ENCODE data around the gene ESPN.

- TF ChIP-seq POLR2AphosphoS5 (IDR thresholded peaks at IDR 0.05; ENCODE audit: low read depth, low read length) (no peak; the same call in none of the 2 replicates), TAF1 (IDR thresholded peaks at IDR 0.05; ENCODE audit: borderline replicate concordance, low read depth, low read length) (peak; percentile 77)
These were observed 31.7 kb upstream of the ESPN start for GRCh38 chr1:6392809-6393399.

Data from GM12892 (cell line).